DMS79 treated with DMSO at 0.1 percent for 48 hours (cell line): ENCODE measurements around the gene ZFAND2B.
"Not testable (repeated sequence)": the region's sequence is repeated elsewhere in the genome, so short reads cannot be mapped to it uniquely, and the experiment has no call there.

Experiments used
- DNase-seq: peaks from one replicate; lab custom pipeline; 2025; lab: John Stamatoyannopoulos, UW

ZFAND2B gene

GRCh38 chr2:219250049-219250781 lies 43.6 kb downstream of the ZFAND2B start:
- no peak for DNase-seq

GRCh38 chr2:219251656-219252055 lies 45.1 kb downstream of the ZFAND2B start:
- no peak for DNase-seq

- no peak for DNase-seq
Measured at GRCh38 chr2:219252084-219252483, 45.5 kb downstream of the ZFAND2B start.

GRCh38 chr2:219252570-219252899 lies 46.0 kb downstream of the ZFAND2B start:
- DNase-seq = no peak

- peak; percentile 23 for DNase-seq
Measured at GRCh38 chr2:219252900-219253752, 46.5 kb downstream of the ZFAND2B start, which contains the start of gene TUBA4B. Gene TUBA4B, plus strand, starts transcription at chr2:219253243. Its CDS starts 165 bp downstream, at chr2:219253408.

- peak; percentile 45 for DNase-seq
Measured at GRCh38 chr2:219253753-219254589, 47.4 kb downstream of the ZFAND2B start, which contains the start of gene TUBA4A. Gene TUBA4A, minus strand, starts transcription at chr2:219253918. Its CDS starts 60 bp downstream, at chr2:219253858.

GRCh38 chr2:219254590-219255201 lies 48.1 kb downstream of the ZFAND2B start:
- DNase-seq = no peak

- DNase-seq = not testable (repeated sequence)
Measured at GRCh38 chr2:219258942-219259341, 52.4 kb downstream of the ZFAND2B start.
